Neural progenitor cell (in vitro differentiated cells): ENCODE results near the gene CACNB4.

ENCODE experiments used
- CTCF ChIP-seq: fragments of 200-600 bp; sonication (generic); IDR thresholded peaks from 2 replicates; pipeline ENCODE4 v1.5.1; 2017; ENCODE audit warnings: antibody characterized with exemption, mild to moderate bottlenecking
- EZH2 ChIP-seq: fragments of 200-600 bp; sonication (generic); IDR thresholded peaks from 2 replicates; pipeline ENCODE4 v1.6.1; 2017; ENCODE audit warnings: antibody characterized with exemption, mild to moderate bottlenecking, moderate library complexity
- EZH2phosphoT487 ChIP-seq: fragments of 200-600 bp; sonication (generic); IDR thresholded peaks from 2 replicates; pipeline ENCODE4 v1.6.1; 2017; ENCODE audit warnings: antibody characterized with exemption

GRCh38 chr2:151931756-151932155 lies 167.1 kb downstream of the CACNB4 start:
- TF ChIP-seq CTCF (no peak), EZH2 (no peak), EZH2phosphoT487 (no peak)
